Measurements from ENCODE around the gene GNA15.

The GNA15 gene

GRCh38 chr19:3148503-3148902 lies 12.7 kb downstream of the GNA15 start:
- in situ Hi-C loops (cut with MboI; ENCODE audit: low sequenced_read_pairs, unreplicated experiment) = no loop called here
- TF ChIP-seq, protein P1, sequence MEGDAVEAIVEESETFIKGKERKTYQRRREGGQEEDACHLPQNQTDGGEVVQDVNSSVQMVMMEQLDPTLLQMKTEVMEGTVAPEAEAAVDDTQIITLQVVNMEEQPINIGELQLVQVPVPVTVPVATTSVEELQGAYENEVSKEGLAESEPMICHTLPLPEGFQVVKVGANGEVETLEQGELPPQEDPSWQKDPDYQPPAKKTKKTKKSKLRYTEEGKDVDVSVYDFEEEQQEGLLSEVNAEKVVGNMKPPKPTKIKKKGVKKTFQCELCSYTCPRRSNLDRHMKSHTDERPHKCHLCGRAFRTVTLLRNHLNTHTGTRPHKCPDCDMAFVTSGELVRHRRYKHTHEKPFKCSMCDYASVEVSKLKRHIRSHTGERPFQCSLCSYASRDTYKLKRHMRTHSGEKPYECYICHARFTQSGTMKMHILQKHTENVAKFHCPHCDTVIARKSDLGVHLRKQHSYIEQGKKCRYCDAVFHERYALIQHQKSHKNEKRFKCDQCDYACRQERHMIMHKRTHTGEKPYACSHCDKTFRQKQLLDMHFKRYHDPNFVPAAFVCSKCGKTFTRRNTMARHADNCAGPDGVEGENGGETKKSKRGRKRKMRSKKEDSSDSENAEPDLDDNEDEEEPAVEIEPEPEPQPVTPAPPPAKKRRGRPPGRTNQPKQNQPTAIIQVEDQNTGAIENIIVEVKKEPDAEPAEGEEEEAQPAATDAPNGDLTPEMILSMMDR (IDR thresholded peaks at IDR 0.05; ENCODE audit: borderline replicate concordance, control extremely low read depth, extremely low read depth, insufficient read depth, missing control alignments) = no peak
- DNase-seq (ENCODE audit: low spot score) = no peak

DNA sequence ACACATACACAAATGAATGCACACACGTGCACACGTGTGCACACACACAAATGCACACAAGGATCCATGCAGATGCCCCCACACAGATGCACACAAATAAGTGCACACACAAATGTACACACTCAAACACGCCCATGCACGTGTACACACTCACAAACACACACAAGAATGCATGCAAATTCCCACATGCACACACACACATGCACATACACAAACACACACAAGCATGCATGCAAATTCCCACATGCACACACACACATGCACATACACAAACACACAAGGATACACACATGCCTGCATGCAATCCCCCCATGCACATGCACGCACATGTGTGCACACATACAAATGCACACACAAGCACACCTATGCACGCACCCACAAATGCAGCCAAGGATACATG lies 13.3 kb downstream of the GNA15 start:
- in situ Hi-C loops (cut with MboI; ENCODE audit: low sequenced_read_pairs, unreplicated experiment) = no loop called here
- no peak for DNase-seq (ENCODE audit: low spot score)
- TF ChIP-seq, protein P1 (IDR thresholded peaks at IDR 0.05; ENCODE audit: borderline replicate concordance, control extremely low read depth, extremely low read depth, insufficient read depth, missing control alignments) = no peak

DNA sequence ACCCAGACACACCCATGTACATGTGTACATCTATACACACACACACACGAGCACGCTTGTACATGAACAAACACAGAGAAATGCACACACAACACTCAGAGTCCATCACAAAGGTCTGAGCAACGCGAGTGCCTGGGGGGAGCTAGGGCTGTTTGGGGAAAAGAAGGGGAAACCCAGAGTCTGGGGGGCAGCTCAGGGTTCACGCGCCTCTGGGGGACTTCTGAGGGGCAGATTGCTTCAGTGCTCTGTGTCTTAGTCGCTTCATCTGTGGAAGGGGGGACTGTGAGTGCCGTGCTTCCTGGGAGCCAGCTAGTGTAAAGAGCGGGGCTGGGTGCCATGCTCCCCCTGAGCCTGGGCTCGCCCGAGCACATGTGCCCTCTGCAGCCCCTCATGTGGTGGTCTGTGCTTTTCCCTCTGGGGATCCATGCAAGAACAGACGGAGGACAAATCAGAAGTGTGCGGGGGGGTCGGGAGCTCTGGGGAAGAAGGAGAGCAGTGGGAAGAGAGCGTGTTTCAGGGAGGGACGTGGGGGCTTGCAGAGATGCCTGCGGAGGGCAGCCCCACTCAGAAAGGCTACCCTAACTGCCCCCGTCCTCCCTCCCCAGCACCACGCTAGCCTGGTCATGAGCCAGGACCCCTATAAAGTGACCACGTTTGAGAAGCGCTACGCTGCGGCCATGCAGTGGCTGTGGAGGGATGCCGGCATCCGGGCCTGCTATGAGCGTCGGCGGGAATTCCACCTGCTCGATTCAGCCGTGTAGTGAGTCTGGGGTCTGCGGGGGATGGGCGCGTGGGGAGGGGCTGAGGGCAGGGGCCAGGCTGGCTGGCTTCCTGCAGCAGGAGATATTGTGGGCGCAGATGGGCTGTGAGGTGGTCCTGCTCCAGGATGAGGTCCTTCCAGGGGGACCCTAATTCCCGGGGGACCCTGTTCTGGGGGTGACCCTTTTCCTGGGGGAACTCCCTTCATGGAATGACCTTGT lies 14.0 kb downstream of the GNA15 start:
- in situ Hi-C loops (cut with MboI; ENCODE audit: low sequenced_read_pairs, unreplicated experiment) = no loop called here
- TF ChIP-seq, protein P1 (IDR thresholded peaks at IDR 0.05; ENCODE audit: borderline replicate concordance, control extremely low read depth, extremely low read depth, insufficient read depth, missing control alignments) = no peak
- DNase-seq (ENCODE audit: low spot score) = peak; percentile 55

GRCh38 chr19:3150739-3151329 lies 15.0 kb downstream of the GNA15 start:
- in situ Hi-C loops (cut with MboI; ENCODE audit: low sequenced_read_pairs, unreplicated experiment) = no loop called here
- no peak for DNase-seq (ENCODE audit: low spot score)
- TF ChIP-seq, protein P1 (IDR thresholded peaks at IDR 0.05; ENCODE audit: borderline replicate concordance, control extremely low read depth, extremely low read depth, insufficient read depth, missing control alignments) = no peak

- in situ Hi-C loops (cut with MboI; ENCODE audit: low sequenced_read_pairs, unreplicated experiment) = no loop called here
- DNase-seq (ENCODE audit: low spot score) = no peak
- TF ChIP-seq, protein P1 (IDR thresholded peaks at IDR 0.05; ENCODE audit: borderline replicate concordance, control extremely low read depth, extremely low read depth, insufficient read depth, missing control alignments) = no peak
These were observed 16.0 kb downstream of the GNA15 start for GRCh38 chr19:3151563-3152418.

GRCh38 chr19:3152419-3152780 lies 16.6 kb downstream of the GNA15 start:
- no peak for DNase-seq (ENCODE audit: low spot score)
- in situ Hi-C loops (cut with MboI; ENCODE audit: low sequenced_read_pairs, unreplicated experiment) = no loop called here
- TF ChIP-seq, protein P1 (IDR thresholded peaks at IDR 0.05; ENCODE audit: borderline replicate concordance, control extremely low read depth, extremely low read depth, insufficient read depth, missing control alignments) = no peak
